Neural cell (in vitro differentiated cells): ENCODE results near the gene CRABP2. TPM values are rescaled to one million over a fixed set of nuclear protein-coding genes. Genes with fewer than 3 reads are reported as not detected.

Experiments used
- H2AFZ ChIP-seq: fragments of 200-600, 300-800 bp; sonication (generic), shearing (Covaris generic); 2 replicates; pipeline ENCODE4 v1.6.0; 2014; ENCODE audit warnings: low read depth, mild to moderate bottlenecking, antibody characterized with exemption, low read length, moderate library complexity
- H3F3A ChIP-seq: fragments of 200-600 bp; shearing (Covaris generic); 2 replicates; pipeline ENCODE4 v1.6.1; 2016; ENCODE audit warnings: mild to moderate bottlenecking, moderate library complexity, mixed read lengths, antibody characterized with exemption, low read length; ENCODE audit not compliant: insufficient read depth, poor library complexity, severe bottlenecking
- H3K27ac ChIP-seq: fragments of 200-600, 300-800 bp; sonication (generic), shearing (Covaris generic); 2 replicates; pipeline ENCODE4 v1.5.1; 2014; ENCODE audit warnings: mild to moderate bottlenecking, low read length, moderate library complexity
- H3K27me3 ChIP-seq: fragments of 300-800, 200-600 bp; sonication (generic), shearing (Covaris generic); 2 replicates; pipeline ENCODE4 v1.6.0; 2014; ENCODE audit warnings: mild to moderate bottlenecking, low read depth, low read length, moderate library complexity; ENCODE audit not compliant: insufficient read depth
- H3K36me3 ChIP-seq: fragments of 300-800, 200-600 bp; sonication (generic), shearing (Covaris generic); 2 replicates; pipeline ENCODE4 v1.5.1; 2014; ENCODE audit warnings: mild to moderate bottlenecking, antibody characterized with exemption, low read length, moderate library complexity; ENCODE audit not compliant: insufficient read depth
- H3K4me2 ChIP-seq: fragments of 300-800, 200-600 bp; sonication (generic), shearing (Covaris generic); 2 replicates; pipeline ENCODE4 v1.6.0; 2014; ENCODE audit warnings: mild to moderate bottlenecking, low read length
- H3K4me3 ChIP-seq: fragments of 300-800, 200-600 bp; sonication (generic), shearing (Covaris generic); 2 replicates; pipeline ENCODE4 v1.5.1; 2014; ENCODE audit warnings: mild to moderate bottlenecking, low read length, moderate library complexity
- H3K79me2 ChIP-seq: fragments of 200-600 bp; shearing (Covaris generic); replicated peaks from 2 replicates; pipeline ENCODE4 v1.6.0; 2014; ENCODE audit warnings: mild to moderate bottlenecking, low read length, moderate library complexity; ENCODE audit not compliant: insufficient read depth
- H3K9ac ChIP-seq: fragments of 300-800, 200-600 bp; sonication (generic), shearing (Covaris generic); 2 replicates; pipeline ENCODE4 v1.6.1; 2016; ENCODE audit warnings: mild to moderate bottlenecking, low read length, mixed read lengths
- H3K9me2 ChIP-seq: fragments of 200-600 bp; shearing (Covaris generic); 2 replicates; pipeline ENCODE4 v1.6.1; 2016; ENCODE audit warnings: mild to moderate bottlenecking, low read length, mixed read lengths; ENCODE audit not compliant: insufficient read depth
- H3K9me3 ChIP-seq: fragments of 200-600, 300-800 bp; sonication (generic), shearing (Covaris generic); 2 replicates; pipeline ENCODE4 v1.6.1; 2016; ENCODE audit warnings: mild to moderate bottlenecking, mixed run types, low read length, moderate library complexity, mixed read lengths
- H4K20me1 ChIP-seq: fragments of 200-600 bp; shearing (Covaris generic); 2 replicates; pipeline ENCODE4 v1.6.1; 2016; ENCODE audit warnings: mild to moderate bottlenecking, mixed run types; ENCODE audit not compliant: insufficient read depth
- EP300 ChIP-seq: fragments of 450-650 bp; conservative IDR thresholded peaks from 2 replicates; pipeline ENCODE4 v1.6.1; 2014; ENCODE audit warnings: antibody characterized with exemption, mild to moderate bottlenecking, moderate library complexity; ENCODE audit not compliant: poor library complexity, severe bottlenecking
- EZH2 ChIP-seq: fragments of 200-600, 300-800 bp; shearing (Covaris generic), sonication (generic); IDR thresholded peaks from 2 replicates; pipeline ENCODE4 v1.6.1; 2014; ENCODE audit warnings: antibody characterized with exemption, low read length, borderline replicate concordance, mild to moderate bottlenecking; ENCODE audit not compliant: insufficient read depth, poor library complexity, severe bottlenecking
- MXI1 ChIP-seq: fragments of 450-650 bp; conservative IDR thresholded peaks from 2 replicates; pipeline ENCODE4 v1.6.1; 2014; ENCODE audit warnings: antibody characterized with exemption, mild to moderate bottlenecking; ENCODE audit not compliant: poor library complexity, severe bottlenecking
- POLR2AphosphoS5 ChIP-seq: IDR thresholded peaks from 2 replicates; pipeline ENCODE4 v1.6.1; 2012
- RAD21 ChIP-seq: fragments of 450-650 bp; conservative IDR thresholded peaks from 2 replicates; pipeline ENCODE4 v1.6.1; 2014; ENCODE audit warnings: antibody characterized with exemption, mild to moderate bottlenecking, moderate library complexity
- SMC3 ChIP-seq: fragments of 450-650 bp; conservative IDR thresholded peaks from 2 replicates; pipeline ENCODE4 v1.6.1; 2014; ENCODE audit warnings: antibody characterized with exemption, mild to moderate bottlenecking, moderate library complexity; ENCODE audit not compliant: poor library complexity
- TAF1 ChIP-seq: IDR thresholded peaks from 2 replicates; pipeline ENCODE4 v1.6.1; 2012; ENCODE audit warnings: low read depth
- polyA plus RNA-seq: library from polyadenylated mRNA; depleted of rRNA; stranded (reverse); fragments of >200 nt; gene quantifications from 2 replicates; pipeline ENCODE4 v1.2.3, GENCODE V29; 2014
- TF ChIP-seq, protein P1 (sequence below): IDR thresholded peaks from 2 replicates; pipeline ENCODE4 v1.6.1; 2012; ENCODE audit warnings: borderline replicate concordance
- TF ChIP-seq, protein P2 (sequence below): fragments of 450-650 bp; IDR thresholded peaks from 2 replicates; pipeline ENCODE4 v1.5.1; 2014; ENCODE audit warnings: antibody characterized with exemption, mild to moderate bottlenecking, moderate library complexity; ENCODE audit not compliant: poor library complexity, severe bottlenecking

The CRABP2 gene
- polyA plus RNA-seq, 1 donor from 2014 or later: 7.7 TPM

DNA sequence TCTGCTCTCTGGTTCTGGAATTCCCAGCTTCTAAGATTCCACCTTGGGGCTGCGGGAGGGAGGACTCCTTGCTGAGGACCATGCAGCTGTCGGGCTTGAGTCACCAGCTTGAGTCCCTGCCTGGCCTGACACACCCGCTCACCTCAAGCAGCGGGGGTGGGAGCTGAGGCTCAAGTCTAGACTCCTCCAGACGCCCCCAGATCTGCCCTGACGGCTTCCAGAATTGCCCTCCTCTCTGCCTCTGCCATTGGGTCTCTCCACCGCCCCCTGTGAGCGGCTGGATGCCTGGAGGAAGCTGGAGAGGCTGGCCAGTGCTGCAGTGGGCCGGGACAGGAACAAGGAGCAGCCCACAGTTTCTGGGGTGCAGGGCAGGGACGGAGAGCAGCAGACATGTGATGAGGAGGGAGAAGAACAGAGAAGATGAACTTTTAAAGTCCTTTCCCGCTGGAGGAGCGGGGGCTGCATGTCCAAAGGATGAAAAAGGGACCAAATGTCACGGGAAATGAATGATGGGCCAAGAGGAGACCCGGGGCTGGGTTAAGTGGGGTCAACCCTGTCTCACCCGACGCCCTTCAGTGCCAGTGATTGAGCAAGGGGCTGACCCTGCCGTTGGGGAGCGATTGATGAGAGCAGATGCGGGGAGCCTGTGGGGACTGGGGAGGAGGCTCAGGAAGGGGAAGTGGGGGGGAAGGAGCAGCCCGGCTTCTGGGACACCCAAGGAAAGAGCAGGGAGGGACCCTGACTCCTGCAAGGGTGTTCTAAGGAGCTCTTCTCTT is 13.5 kb downstream of the CRABP2 start:
- H3K36me3 ChIP-seq: no peaks in the 10 kb centered on the region
- H4K20me1 ChIP-seq: no peaks in the 10 kb centered on the region
- no peak overlapping the region for H3K4me2 ChIP-seq
- TF ChIP-seq, protein P1, sequence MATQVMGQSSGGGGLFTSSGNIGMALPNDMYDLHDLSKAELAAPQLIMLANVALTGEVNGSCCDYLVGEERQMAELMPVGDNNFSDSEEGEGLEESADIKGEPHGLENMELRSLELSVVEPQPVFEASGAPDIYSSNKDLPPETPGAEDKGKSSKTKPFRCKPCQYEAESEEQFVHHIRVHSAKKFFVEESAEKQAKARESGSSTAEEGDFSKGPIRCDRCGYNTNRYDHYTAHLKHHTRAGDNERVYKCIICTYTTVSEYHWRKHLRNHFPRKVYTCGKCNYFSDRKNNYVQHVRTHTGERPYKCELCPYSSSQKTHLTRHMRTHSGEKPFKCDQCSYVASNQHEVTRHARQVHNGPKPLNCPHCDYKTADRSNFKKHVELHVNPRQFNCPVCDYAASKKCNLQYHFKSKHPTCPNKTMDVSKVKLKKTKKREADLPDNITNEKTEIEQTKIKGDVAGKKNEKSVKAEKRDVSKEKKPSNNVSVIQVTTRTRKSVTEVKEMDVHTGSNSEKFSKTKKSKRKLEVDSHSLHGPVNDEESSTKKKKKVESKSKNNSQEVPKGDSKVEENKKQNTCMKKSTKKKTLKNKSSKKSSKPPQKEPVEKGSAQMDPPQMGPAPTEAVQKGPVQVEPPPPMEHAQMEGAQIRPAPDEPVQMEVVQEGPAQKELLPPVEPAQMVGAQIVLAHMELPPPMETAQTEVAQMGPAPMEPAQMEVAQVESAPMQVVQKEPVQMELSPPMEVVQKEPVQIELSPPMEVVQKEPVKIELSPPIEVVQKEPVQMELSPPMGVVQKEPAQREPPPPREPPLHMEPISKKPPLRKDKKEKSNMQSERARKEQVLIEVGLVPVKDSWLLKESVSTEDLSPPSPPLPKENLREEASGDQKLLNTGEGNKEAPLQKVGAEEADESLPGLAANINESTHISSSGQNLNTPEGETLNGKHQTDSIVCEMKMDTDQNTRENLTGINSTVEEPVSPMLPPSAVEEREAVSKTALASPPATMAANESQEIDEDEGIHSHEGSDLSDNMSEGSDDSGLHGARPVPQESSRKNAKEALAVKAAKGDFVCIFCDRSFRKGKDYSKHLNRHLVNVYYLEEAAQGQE: no peak
- TF ChIP-seq TAF1: no peak
- no peak for TF ChIP-seq POLR2AphosphoS5
- no peak for TF ChIP-seq SMC3
- TF ChIP-seq RAD21: no peak
- TF ChIP-seq EP300: no peak
- no peak for TF ChIP-seq MXI1
- TF ChIP-seq, protein P2, sequence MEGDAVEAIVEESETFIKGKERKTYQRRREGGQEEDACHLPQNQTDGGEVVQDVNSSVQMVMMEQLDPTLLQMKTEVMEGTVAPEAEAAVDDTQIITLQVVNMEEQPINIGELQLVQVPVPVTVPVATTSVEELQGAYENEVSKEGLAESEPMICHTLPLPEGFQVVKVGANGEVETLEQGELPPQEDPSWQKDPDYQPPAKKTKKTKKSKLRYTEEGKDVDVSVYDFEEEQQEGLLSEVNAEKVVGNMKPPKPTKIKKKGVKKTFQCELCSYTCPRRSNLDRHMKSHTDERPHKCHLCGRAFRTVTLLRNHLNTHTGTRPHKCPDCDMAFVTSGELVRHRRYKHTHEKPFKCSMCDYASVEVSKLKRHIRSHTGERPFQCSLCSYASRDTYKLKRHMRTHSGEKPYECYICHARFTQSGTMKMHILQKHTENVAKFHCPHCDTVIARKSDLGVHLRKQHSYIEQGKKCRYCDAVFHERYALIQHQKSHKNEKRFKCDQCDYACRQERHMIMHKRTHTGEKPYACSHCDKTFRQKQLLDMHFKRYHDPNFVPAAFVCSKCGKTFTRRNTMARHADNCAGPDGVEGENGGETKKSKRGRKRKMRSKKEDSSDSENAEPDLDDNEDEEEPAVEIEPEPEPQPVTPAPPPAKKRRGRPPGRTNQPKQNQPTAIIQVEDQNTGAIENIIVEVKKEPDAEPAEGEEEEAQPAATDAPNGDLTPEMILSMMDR: no peak
- TF ChIP-seq EZH2: no peak
- H3K4me3 ChIP-seq: no peak overlapping the region
- no peaks in the 10 kb centered on the region for H3K27me3 ChIP-seq
- H3K27ac ChIP-seq: no peak overlapping the region
- no peaks in the 10 kb centered on the region for H3F3A ChIP-seq
- no peak overlapping the region for H3K9ac ChIP-seq
- H3K79me2 ChIP-seq: no peaks in the 10 kb centered on the region
- no peaks in the 10 kb centered on the region for H3K9me2 ChIP-seq
- no peak overlapping the region for H2AFZ ChIP-seq
- H3K9me3 ChIP-seq: no peaks in the 10 kb centered on the region

- H3K27me3 ChIP-seq: no peaks in the 10 kb centered on the region
- H3K4me3 ChIP-seq: no peak overlapping the region
- H3K27ac ChIP-seq: no peak overlapping the region
- no peaks in the 10 kb centered on the region for H3K36me3 ChIP-seq
- H3K79me2 ChIP-seq: no peaks in the 10 kb centered on the region
- H2AFZ ChIP-seq: no peak overlapping the region
- H3F3A ChIP-seq: no peaks in the 10 kb centered on the region
- no peaks in the 10 kb centered on the region for H3K9me3 ChIP-seq
- no peak overlapping the region for H3K4me2 ChIP-seq
- no peaks in the 10 kb centered on the region for H4K20me1 ChIP-seq
- TF ChIP-seq, protein P2: no peak
- TF ChIP-seq EP300 (no peak), MXI1 (no peak), EZH2 (no peak)
- H3K9ac ChIP-seq: no peak overlapping the region
- no peaks in the 10 kb centered on the region for H3K9me2 ChIP-seq
Measured at GRCh38 chr1:156691191-156691590, 14.2 kb downstream of the CRABP2 start.
